NCI-H1694 treated with DMSO at 0.1 percent for 48 hours (cell line): ENCODE data around the gene LRBA.

Experiments used
- DNase-seq: peaks from one replicate; lab custom pipeline; 2025; lab: John Stamatoyannopoulos, UW

The LRBA gene

GRCh38 chr4:150367326-150367725 is 647.8 kb downstream of the LRBA start:
- DNase-seq = no peak

- DNase-seq = peak; percentile 29
These were observed 648.5 kb downstream of the LRBA start for GRCh38 chr4:150366487-150366999.

GRCh38 chr4:150363721-150364688 is 651.1 kb downstream of the LRBA start:
- DNase-seq = no peak

- DNase-seq = no peak
These were observed 656.4 kb downstream of the LRBA start for GRCh38 chr4:150358691-150359090.

- DNase-seq = no peak
These were observed 657.3 kb downstream of the LRBA start for GRCh38 chr4:150357829-150358228.

- DNase-seq = no peak
These were observed 659.1 kb downstream of the LRBA start for GRCh38 chr4:150355858-150356455.

- no peak for DNase-seq
These were observed 659.7 kb downstream of the LRBA start for GRCh38 chr4:150355418-150355817.

GRCh38 chr4:150354214-150354796 is 660.8 kb downstream of the LRBA start:
- DNase-seq = no peak

GRCh38 chr4:150348079-150348478 is 667.0 kb downstream of the LRBA start:
- no peak for DNase-seq

GRCh38 chr4:150345207-150345744 is 669.8 kb downstream of the LRBA start:
- no peak for DNase-seq

GRCh38 chr4:150343796-150344195 is 671.3 kb downstream of the LRBA start:
- DNase-seq = no peak

- no peak for DNase-seq
These were observed 672.1 kb downstream of the LRBA start for GRCh38 chr4:150342945-150343344.

- DNase-seq = no peak
These were observed 677.4 kb downstream of the LRBA start for GRCh38 chr4:150337734-150338133.

- DNase-seq = no peak
These were observed 678.2 kb downstream of the LRBA start for GRCh38 chr4:150336676-150337412.

GRCh38 chr4:150332961-150333360 is 682.1 kb downstream of the LRBA start:
- no peak for DNase-seq

GRCh38 chr4:150332086-150332485 is 683.0 kb downstream of the LRBA start:
- no peak for DNase-seq

- no peak for DNase-seq
These were observed 685.7 kb downstream of the LRBA start for GRCh38 chr4:150329373-150329772.

- DNase-seq = no peak
These were observed 686.6 kb downstream of the LRBA start for GRCh38 chr4:150328496-150328895.

- DNase-seq = no peak
These were observed 687.8 kb downstream of the LRBA start for GRCh38 chr4:150327262-150327780.

- DNase-seq = no peak
These were observed 689.2 kb downstream of the LRBA start for GRCh38 chr4:150325872-150326271.
